Lower lobe of right lung (tissue), 2 donors: Measurements from ENCODE around the gene PLXNA2. TPM values are rescaled to one million over a fixed set of nuclear protein-coding genes. Genes with fewer than 3 reads are reported as not detected.

Experiments
- ATAC-seq, 2 donors: fragments of 200-7000 bp; cut with Tn5 transposase; one replicate each; pipeline ENCODE4 v1.9.1; 2020 to 2022; ENCODE audit warnings: mild to moderate bottlenecking in 2 of 2, moderate library complexity in 2 of 2
- DNase-seq: peaks from one replicate; pipeline ENCODE4 v3.0.0-alpha.2; 2020
- H3K27ac ChIP-seq: fragments of 200-600 bp; one replicate; pipeline ENCODE4 v1.8.0; 2022
- H3K27me3 ChIP-seq: fragments of 200-600 bp; one replicate; pipeline ENCODE4 v1.8.0; 2022; ENCODE audit warnings: low read depth
- H3K36me3 ChIP-seq: fragments of 200-600 bp; one replicate; pipeline ENCODE4 v1.8.0; 2022; ENCODE audit warnings: mild to moderate bottlenecking
- H3K4me1 ChIP-seq: fragments of 200-600 bp; one replicate; pipeline ENCODE4 v1.8.0; 2022
- H3K4me3 ChIP-seq: fragments of 200-600 bp; one replicate; pipeline ENCODE4 v1.8.0; 2022; ENCODE audit warnings: mild to moderate bottlenecking
- H3K9me3 ChIP-seq: fragments of 200-600 bp; one replicate; pipeline ENCODE4 v1.8.0; 2022
- CTCF ChIP-seq: fragments of 200-600 bp; IDR thresholded peaks from one replicate; pipeline ENCODE4 v1.8.0; 2022; ENCODE audit warnings: antibody characterized with exemption, mild to moderate bottlenecking
- intact Hi-C: fragments of 100-400 bp; cut with DNase I; formaldehyde crosslinking; loops from one replicate; pipeline ENCODE4 v1.11.0; 2022
- total RNA-seq: library from RNA; stranded (reverse); fragmentation: NEBNext Ultra II Directional; extraction: Animal tissue kit (Norgen Biotek cat#: 25700); gene quantifications from one replicate; pipeline ENCODE4 v1.2.1, GENCODE V29; 2021
- donor health status: DM: no; HTN: yes; CAD: no; lungs with severe emphysema.

The PLXNA2 gene
- total RNA-seq, 1 donor from 2014 or later: 83.9 TPM

DNA sequence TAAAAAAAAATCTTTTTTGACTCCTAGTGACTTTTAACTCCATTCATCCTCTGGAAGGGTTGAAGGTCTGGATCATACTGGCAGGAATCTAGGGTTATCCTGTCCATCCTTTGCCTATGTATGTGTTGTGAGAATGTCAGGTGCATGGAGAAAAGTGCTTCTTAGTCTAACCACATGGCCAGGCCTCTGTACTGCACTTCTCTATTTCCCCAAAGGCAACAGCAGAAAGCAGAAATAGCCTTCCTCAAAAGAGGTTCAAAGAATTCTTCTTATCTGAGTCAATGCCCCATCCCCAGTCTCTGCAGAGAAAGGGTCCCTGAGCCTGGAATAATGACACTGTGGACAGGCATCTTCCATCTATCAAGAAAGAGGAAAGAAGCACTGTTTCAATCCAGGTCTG lies 247.5 kb downstream of the PLXNA2 start:
- H3K27me3 ChIP-seq: no peaks in the 10 kb centered on the region
- no peak for TF ChIP-seq CTCF
- H3K36me3 ChIP-seq: no peaks in the 10 kb centered on the region
- intact Hi-C loops: no loop called here
- H3K4me3 ChIP-seq: no peak overlapping the region
- no peaks in the 10 kb centered on the region for H3K9me3 ChIP-seq
- ATAC-seq: no peak
- no peak for DNase-seq
- H3K27ac ChIP-seq: no peak overlapping the region
- H3K4me1 ChIP-seq: no peaks in the 10 kb centered on the region

DNA sequence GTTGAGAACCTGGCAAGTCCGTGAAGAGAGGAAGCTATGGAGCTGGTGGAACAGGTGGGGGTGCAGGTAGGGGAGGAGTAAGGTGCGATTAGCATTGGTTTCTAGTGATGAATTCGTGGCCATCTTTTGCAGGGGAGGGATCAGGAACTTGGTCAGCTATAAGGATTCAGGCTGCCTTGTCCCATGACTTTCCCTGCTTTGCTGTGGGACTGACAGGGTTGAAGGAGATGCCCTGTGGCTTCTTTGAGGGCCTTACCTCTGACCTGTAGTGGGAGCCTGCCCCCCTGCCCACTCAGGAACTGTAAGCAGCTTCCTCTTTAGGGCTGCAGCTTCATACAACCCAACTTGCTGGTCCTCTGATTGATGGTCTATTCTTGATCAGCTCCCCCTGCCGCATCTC lies 248.6 kb downstream of the PLXNA2 start:
- Histone ChIP-seq H3K9me3 (no peaks in the 10 kb centered on the region), H3K4me3 (no peak overlapping the region), H3K4me1 (no peaks in the 10 kb centered on the region), H3K27me3 (no peaks in the 10 kb centered on the region), H3K36me3 (no peaks in the 10 kb centered on the region), H3K27ac (no peak overlapping the region)
- intact Hi-C loops: no loop called here
- TF ChIP-seq CTCF: no peak
- DNase-seq: no peak
- ATAC-seq: no peak

DNA sequence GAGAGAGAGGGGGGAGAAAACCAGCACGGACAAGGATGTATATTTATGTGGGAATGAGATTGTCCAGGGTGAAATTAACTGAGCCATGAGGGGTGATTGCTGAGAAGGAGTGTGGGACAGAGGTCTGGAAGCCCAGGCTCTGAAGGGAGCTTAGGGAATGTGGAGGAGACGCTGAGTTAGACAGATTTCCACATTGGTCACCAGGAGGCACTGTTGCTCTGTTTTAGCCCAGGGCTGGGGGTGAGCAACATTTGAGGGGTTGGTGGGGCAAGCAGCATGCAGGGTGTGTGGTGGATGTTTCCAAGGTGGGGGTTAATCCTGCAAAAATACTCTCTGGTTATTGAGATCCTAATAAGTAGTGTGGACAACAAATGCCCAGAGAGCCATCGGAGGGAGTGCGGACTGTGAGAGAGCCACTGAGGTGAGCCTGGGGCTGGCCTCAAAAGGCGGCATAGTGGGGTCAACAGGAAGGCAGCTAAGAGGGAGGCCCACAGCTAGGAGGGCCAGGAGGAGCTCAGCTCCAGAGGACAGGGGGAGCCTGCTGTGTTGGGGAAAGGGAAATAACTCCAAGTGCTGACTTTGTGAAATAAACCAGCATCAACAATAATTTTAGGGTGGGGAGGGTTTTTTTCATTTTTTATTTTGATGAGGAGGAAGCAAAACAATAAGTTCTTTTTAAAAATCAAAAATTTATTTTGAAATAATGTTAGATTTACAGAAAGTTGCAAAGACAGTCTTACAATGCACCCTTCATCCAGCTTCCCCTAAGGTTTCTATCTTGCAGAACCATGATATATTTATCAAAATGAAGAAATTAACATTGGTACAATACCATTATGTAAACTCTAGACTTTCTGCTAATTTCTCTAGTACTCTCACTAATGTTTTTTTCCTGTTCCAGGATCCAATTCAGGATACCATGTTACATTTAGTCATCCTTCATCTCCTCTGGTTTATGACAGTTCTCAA lies 250.4 kb downstream of the PLXNA2 start:
- DNase-seq: no peak
- ATAC-seq: no peak
- H3K4me3 ChIP-seq: no peak overlapping the region
- TF ChIP-seq CTCF: peak; percentile 19
- no peaks in the 10 kb centered on the region for H3K27me3 ChIP-seq
- intact Hi-C loops: no loop called here
- H3K4me1 ChIP-seq: no peaks in the 10 kb centered on the region
- no peaks in the 10 kb centered on the region for H3K36me3 ChIP-seq
- no peaks in the 10 kb centered on the region for H3K9me3 ChIP-seq
- H3K27ac ChIP-seq: no peak overlapping the region

GRCh38 chr1:207992677-207993236 lies 251.4 kb downstream of the PLXNA2 start:
- intact Hi-C loops: no loop called here
- Histone ChIP-seq H3K27ac (no peak overlapping the region), H3K4me1 (no peaks in the 10 kb centered on the region), H3K9me3 (no peaks in the 10 kb centered on the region), H3K36me3 (no peaks in the 10 kb centered on the region), H3K4me3 (no peak overlapping the region), H3K27me3 (no peaks in the 10 kb centered on the region)
- no peak for TF ChIP-seq CTCF
- no peak for DNase-seq
- no peak for ATAC-seq

GRCh38 chr1:207991583-207992026 lies 252.6 kb downstream of the PLXNA2 start:
- Histone ChIP-seq H3K36me3 (no peaks in the 10 kb centered on the region), H3K27ac (no peak overlapping the region), H3K9me3 (no peaks in the 10 kb centered on the region), H3K27me3 (no peaks in the 10 kb centered on the region), H3K4me1 (no peaks in the 10 kb centered on the region), H3K4me3 (no peak overlapping the region)
- no peak for DNase-seq
- ATAC-seq: no peak
- intact Hi-C loops: no loop called here
- no peak for TF ChIP-seq CTCF
